H1 (cell line): ENCODE results near the gene IQGAP3. TPM values are rescaled to one million over a fixed set of nuclear protein-coding genes. Genes with fewer than 3 reads are reported as not detected.

Source experiments
- SAP30 ChIP-seq: fragments of 300-600 bp; sonication (generic); IDR thresholded peaks from 2 replicates; pipeline ENCODE4 v1.7.1; 2012; ENCODE audit warnings: low read length, moderate library complexity, mild to moderate bottlenecking, inconsistent platforms; ENCODE audit not compliant: insufficient read depth, insufficient replicate concordance
- polyA plus RNA-seq, 7 experiments: library from polyadenylated mRNA; depleted of rRNA in 3 of 7; stranded (reverse) in 5 of 7; unstranded in 2 of 7; fragments of >200 nt in 5 of 7; fragments of 200-250 nt in 2 of 7; gene quantifications; 1 replicate in 5 of 7; 2 replicates in 1 of 7; 4 replicates in 1 of 7; pipeline versions ENCODE4 v1.2.1 to v1.2.3, GENCODE V29; 2011 to 2013; ENCODE audit warnings: missing spikeins in 2 of 7, mixed read lengths in 2 of 7
- total RNA-seq: library from RNA; stranded (reverse); fragmentation: NEBNext Ultra II Directional; extraction: Animal tissue kit (Norgen Biotek cat#: 25700); gene quantifications from 2 replicates; pipeline ENCODE4 v1.2.1, GENCODE V29; 2021

IQGAP3 gene
- total and polyA plus RNA-seq, 2 of the 8 experiments (the other 6 are each of a cell fraction or from before 2014, with no cell fraction given), result 14.6 to 22.3 TPM

DNA sequence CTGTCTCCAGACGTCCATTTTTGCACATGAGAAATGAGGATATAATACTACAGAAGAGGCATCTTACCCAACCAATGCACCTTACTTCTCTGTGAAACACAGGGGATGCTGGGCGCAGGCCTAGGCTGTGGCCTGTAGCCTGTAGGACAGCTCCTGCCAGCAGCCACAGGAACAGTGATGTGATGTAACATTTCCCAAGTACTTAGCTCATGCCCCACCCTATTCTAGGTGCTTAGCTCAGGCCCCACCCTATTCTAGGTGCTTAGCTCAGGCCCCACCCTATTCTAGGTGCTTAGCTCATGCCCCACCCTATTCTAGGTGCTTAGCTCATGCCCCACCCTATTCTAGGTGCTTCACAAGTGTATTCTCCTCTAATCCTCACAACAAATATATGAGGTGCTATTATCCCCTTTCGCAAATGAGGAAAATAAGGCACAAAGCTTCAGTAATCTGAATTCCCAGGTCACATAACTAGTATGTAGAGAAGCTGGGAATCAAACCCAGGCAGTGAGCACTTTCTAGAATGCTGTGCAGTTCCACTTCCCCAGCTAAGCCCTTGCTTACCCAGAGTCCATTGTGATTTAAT, 14.6 kb upstream of the IQGAP3 start (continued):
- no peak for TF ChIP-seq SAP30
